GM18498 (cell line): Measurements from ENCODE around the gene TMEM54.

Experiments used
- ATAC-seq: cut with Tn5 transposase; IDR thresholded peaks from one replicate; pipeline ENCODE4 v1.9.1; 2021; ENCODE audit warnings: mild to moderate bottlenecking, moderate library complexity; ENCODE audit not compliant: unreplicated experiment

The TMEM54 gene

GRCh38 chr1:32867151-32867550, 34.0 kb downstream of the TMEM54 start:
- no peak for ATAC-seq

- no peak for ATAC-seq
Observed at GRCh38 chr1:32865639-32866405, 35.4 kb downstream of the TMEM54 start.

DNA sequence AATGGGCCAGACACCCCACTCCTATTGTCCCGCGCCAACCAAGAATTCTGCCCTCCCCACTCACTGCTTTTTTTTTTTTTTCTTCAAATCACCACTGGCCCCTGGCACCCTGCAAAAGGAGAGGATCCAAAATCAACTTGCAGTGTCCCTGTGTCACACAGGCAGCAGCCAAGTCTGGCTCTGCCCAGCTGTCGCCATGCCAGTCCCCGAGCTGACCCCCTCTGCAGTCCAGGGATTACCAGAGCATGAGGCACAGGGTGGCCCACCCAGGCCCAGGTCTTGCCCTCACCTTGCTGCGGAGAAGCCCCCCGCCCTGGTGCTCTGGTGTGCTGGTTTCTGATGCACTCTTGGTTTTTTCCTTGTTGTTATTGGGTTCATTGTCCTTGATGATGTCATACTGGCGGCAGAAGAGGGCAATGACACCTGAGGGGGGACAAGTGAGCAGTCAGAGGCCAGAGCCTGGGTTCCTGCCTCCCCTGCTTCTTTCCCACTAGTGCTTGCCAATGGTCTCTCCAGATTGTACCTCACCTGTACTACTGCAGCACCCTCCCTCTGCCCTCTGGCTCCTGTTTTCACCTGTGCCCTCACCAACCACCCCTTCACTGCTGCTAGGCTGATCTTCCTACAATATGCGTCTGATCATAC, 36.7 kb downstream of the TMEM54 start:
- no peak for ATAC-seq

DNA sequence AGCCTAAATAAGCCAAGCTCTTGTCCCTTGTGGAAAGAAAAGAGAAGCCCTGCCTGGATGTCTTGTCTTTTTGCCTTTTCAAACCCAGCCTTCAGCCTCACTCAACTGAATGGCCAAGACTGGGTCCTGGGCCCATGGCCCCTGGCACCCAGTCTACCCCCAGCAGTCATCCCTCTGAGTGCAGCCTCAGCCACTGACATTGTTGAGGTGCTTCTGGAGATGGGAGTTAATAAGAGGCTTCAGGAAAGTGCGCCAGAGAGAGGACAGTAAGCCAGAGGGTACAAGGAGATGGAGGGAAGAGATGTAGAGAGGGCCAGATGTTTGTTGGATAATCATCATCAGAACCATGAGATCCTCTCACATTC, 37.3 kb downstream of the TMEM54 start:
- ATAC-seq, result no peak

DNA sequence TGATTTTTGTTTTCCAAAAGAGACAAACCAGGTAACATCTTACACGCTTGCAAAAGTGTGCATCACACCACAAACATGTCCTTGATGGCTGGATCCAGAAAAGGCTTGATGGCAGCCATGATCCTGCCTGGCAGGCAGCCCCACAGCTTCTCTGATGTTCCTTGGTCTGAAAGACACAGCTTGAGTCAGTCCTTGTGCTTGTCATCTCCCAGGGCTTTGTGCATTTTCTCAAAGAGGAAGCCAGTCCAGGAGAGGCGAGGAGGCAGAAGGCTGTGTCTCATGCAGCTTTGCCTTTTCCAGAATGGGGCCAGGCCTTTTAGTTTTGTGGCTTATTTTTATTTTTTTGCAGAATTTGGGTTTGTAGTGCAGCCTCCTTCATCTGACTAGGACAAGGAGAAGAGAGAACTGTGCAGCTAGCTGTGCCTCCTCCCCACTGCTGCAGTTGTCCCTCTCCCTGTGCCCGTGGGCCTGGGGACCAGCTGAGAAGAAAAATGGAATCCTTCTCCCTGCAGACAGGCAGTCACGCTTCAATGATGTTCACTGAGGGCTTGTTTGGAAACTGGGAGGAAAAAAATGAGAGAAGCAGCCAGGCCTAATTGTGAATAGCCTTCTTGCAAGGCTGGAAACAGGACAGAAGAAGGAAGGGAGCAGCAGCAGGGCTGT, 37.8 kb downstream of the TMEM54 start:
- no peak for ATAC-seq

- no peak for ATAC-seq
Observed at GRCh38 chr1:32861904-32862695, 39.1 kb downstream of the TMEM54 start.

GRCh38 chr1:32860566-32860965, 40.6 kb downstream of the TMEM54 start:
- ATAC-seq, result no peak

DNA sequence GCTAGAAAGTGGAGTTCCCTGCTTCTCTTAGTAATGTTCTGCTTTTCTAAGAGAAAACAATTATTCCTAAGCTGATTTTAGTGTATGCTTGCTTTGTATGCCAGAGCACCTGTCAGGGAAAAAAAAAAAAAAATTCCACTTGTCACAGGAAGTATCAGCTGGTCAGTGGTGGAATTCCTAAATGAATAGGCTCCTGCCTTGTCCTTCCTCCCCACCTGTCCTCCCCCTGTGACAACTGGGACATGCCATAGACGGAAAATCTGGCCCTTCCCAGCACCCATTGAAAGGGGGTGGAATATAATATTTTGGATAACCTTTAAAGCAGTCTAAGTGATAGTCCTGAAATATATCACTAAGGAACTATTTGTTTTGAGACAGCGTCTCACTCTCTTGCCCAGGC, 41.3 kb downstream of the TMEM54 start:
- ATAC-seq, result no peak

DNA sequence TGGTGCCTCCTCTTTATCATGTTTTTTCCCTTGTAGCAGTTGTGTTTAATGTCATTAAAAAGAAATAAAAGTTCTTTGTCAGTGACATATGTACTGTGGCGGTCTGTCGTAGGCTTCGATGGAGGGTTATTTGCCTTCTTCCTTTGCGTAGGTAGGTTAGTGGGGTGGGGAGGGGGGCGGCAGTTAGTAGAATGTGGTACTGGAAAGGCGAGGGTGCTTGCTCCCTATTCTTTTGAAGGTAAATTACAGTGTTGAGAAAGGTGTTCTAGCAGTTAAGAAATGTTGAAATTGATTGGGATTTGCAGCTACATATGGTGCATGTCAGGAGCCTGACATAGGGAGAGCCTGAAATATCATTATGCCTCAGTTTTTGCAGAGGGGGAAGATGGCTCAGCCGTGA, 42.4 kb downstream of the TMEM54 start:
- no peak for ATAC-seq

DNA sequence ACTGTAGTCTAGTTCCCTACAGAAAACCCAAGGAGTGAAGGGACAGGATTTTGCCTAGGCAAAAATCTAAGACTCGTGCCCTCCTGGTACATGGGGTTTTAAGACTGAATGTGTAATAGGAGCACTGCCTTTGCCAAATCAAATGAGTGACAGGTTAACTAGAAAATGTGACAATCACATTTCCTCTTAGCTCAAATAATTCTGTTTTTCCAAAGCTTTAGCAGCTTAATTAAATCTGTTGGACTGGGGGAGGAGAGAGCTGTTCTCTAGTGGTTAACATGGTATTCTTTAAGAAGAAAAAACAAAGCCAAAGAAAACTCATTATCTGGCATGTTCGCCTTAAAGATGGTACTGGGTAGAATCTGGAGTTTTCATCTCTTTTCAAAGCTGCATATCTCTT, 43.1 kb downstream of the TMEM54 start:
- no peak for ATAC-seq

GRCh38 chr1:32855861-32856617, 45.1 kb downstream of the TMEM54 start:
- no peak for ATAC-seq

GRCh38 chr1:32848354-32849063, 52.7 kb downstream of the TMEM54 start:
- ATAC-seq, result no peak
